NB4 (cell line): Measurements from ENCODE around the gene USH2A.

Experiments
- MYC ChIP-seq: IDR thresholded peaks from 2 replicates; pipeline ENCODE4 v1.6.1; 2011; ENCODE audit warnings: low read depth, low read length
- POLR2A ChIP-seq: IDR thresholded peaks from 2 replicates; pipeline ENCODE4 v1.6.1; 2011; ENCODE audit warnings: mild to moderate bottlenecking; ENCODE audit not compliant: insufficient read length; ENCODE audit errors: extremely low read depth
- TF ChIP-seq, protein P1 (sequence below): IDR thresholded peaks from 2 replicates; pipeline ENCODE4 v1.6.1; 2011; ENCODE audit warnings: low read depth, low read length
- TF ChIP-seq, protein P2 (sequence below): IDR thresholded peaks from one replicate; pipeline ENCODE4 v1.5.1; 2012; ENCODE audit warnings: low read depth, low read length

DNA sequence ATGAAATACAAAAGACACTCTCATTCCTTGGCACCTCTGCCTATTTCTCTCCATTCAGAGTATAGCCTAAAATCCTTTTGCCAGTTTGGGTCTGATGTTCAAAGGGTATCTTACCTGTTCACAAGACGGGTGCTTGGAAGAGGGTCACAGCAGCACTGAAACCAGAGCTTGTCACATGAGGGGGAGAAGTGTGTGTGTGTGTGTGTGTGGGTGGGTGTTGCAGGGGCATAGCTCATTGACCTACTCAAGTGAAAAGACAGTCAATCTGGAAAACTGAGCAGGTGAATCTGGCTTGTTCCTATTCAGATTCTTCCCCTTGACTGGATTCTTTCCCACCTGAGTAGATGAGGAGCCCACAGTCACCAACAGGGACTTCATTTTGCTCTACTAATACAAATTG lies 792.2 kb downstream of the USH2A start:
- TF ChIP-seq, protein P1, sequence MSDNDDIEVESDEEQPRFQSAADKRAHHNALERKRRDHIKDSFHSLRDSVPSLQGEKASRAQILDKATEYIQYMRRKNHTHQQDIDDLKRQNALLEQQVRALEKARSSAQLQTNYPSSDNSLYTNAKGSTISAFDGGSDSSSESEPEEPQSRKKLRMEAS, result no peak
- TF ChIP-seq, protein P2, sequence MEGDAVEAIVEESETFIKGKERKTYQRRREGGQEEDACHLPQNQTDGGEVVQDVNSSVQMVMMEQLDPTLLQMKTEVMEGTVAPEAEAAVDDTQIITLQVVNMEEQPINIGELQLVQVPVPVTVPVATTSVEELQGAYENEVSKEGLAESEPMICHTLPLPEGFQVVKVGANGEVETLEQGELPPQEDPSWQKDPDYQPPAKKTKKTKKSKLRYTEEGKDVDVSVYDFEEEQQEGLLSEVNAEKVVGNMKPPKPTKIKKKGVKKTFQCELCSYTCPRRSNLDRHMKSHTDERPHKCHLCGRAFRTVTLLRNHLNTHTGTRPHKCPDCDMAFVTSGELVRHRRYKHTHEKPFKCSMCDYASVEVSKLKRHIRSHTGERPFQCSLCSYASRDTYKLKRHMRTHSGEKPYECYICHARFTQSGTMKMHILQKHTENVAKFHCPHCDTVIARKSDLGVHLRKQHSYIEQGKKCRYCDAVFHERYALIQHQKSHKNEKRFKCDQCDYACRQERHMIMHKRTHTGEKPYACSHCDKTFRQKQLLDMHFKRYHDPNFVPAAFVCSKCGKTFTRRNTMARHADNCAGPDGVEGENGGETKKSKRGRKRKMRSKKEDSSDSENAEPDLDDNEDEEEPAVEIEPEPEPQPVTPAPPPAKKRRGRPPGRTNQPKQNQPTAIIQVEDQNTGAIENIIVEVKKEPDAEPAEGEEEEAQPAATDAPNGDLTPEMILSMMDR, result no peak
- TF ChIP-seq POLR2A (no peak), MYC (no peak)
